Spleen (tissue), 7 donors: Measurements from ENCODE around the gene TTC28.

ENCODE experiments used
- CTCF ChIP-seq, 11 experiments: fragments of 200-600 bp in 7 of 11; fragments of 450-650 bp in 4 of 11; sonication (generic) in 4 of 11; IDR thresholded peaks in 8 of 11; conservative IDR thresholded peaks in 3 of 11; 1 replicate in 7 of 11; 2 replicates in 4 of 11; pipeline versions ENCODE4 v1.4.0 to v1.8.0; 2016 to 2021; ENCODE audit warnings: antibody characterized with exemption in 11 of 11, inconsistent platforms in 4 of 11, mild to moderate bottlenecking in 1 of 11
- POLR2A ChIP-seq, 3 donors: fragments of 450-650 bp; IDR thresholded peaks; one replicate each; pipeline ENCODE4 v1.5.1; 2017; ENCODE audit warnings: antibody characterized with exemption in 3 of 3, mild to moderate bottlenecking in 1 of 3
- POLR2AphosphoS5 ChIP-seq, 3 donors: sonication (generic); formaldehyde crosslinking; IDR thresholded peaks; one replicate each; pipeline ENCODE4 v1.5.1; 2017; ENCODE audit warnings: antibody characterized with exemption in 3 of 3
- donor health status: DM: no; HTN: no; CAD: no; lungs with moderate emphysema.
- donor health status: DM: no; HTN: no; CAD: no.
- donor health status: DM: no; HTN: no; CAD: no.

- TF ChIP-seq CTCF (IDR thresholded peaks at IDR 0.05 in 8 of 11, conservative IDR thresholded peaks at IDR 0.05 in 3 of 11) (no peak), POLR2AphosphoS5 (IDR thresholded peaks at IDR 0.05) (no peak), POLR2A (IDR thresholded peaks at IDR 0.05) (no peak)
These were observed 730.2 kb downstream of the TTC28 start for GRCh38 chr22:27949421-27949820.
